ENCODE data around the gene C5orf63.

DNA sequence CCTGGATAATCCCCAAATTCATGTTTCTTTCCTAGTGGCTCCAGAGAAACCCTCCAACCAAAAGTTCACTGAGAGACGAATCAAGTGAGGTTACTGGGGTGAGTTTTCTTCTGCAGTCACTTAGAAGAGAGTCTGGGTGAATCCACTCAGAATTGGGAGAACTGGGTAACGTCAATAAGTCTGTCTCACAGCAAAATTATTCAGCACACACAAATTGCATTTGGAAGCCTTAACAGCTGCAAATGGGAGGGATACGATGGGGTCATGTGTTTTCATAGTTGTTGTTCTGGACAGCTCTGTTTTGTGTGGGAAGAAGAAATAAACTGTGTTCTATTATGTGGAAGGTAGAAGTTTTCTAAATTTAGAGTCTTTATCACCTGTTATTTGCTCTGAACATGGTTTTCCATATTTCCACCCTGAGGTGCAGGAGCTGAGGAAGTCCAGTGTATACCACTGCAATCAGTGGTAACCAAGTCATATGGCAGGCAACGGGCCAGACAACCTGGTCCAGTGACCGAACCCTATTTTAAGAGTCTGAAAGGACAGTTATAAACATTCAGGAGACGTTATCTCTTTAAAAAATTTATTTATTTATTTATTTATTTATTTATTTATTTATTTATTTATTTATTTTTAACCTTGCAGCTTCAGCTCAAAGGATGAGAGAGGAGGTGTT lies 64.9 kb downstream of the C5orf63 start:
- TF ChIP-seq, protein P1, sequence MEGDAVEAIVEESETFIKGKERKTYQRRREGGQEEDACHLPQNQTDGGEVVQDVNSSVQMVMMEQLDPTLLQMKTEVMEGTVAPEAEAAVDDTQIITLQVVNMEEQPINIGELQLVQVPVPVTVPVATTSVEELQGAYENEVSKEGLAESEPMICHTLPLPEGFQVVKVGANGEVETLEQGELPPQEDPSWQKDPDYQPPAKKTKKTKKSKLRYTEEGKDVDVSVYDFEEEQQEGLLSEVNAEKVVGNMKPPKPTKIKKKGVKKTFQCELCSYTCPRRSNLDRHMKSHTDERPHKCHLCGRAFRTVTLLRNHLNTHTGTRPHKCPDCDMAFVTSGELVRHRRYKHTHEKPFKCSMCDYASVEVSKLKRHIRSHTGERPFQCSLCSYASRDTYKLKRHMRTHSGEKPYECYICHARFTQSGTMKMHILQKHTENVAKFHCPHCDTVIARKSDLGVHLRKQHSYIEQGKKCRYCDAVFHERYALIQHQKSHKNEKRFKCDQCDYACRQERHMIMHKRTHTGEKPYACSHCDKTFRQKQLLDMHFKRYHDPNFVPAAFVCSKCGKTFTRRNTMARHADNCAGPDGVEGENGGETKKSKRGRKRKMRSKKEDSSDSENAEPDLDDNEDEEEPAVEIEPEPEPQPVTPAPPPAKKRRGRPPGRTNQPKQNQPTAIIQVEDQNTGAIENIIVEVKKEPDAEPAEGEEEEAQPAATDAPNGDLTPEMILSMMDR (IDR thresholded peaks at IDR 0.05; ENCODE audit: insufficient read depth, low read length) = no peak
- TF ChIP-seq POLR2AphosphoS5 (IDR thresholded peaks at IDR 0.05; ENCODE audit: low read depth) = no peak

Data from HL-60 (cell line).